HG02938 (cell line): ENCODE measurements around the gene CPD.

ENCODE experiments used
- ATAC-seq: cut with Tn5 transposase; IDR thresholded peaks from one replicate; pipeline ENCODE4 v1.9.1; 2021; ENCODE audit warnings: mild to moderate bottlenecking, moderate library complexity; ENCODE audit not compliant: unreplicated experiment

The CPD gene

DNA sequence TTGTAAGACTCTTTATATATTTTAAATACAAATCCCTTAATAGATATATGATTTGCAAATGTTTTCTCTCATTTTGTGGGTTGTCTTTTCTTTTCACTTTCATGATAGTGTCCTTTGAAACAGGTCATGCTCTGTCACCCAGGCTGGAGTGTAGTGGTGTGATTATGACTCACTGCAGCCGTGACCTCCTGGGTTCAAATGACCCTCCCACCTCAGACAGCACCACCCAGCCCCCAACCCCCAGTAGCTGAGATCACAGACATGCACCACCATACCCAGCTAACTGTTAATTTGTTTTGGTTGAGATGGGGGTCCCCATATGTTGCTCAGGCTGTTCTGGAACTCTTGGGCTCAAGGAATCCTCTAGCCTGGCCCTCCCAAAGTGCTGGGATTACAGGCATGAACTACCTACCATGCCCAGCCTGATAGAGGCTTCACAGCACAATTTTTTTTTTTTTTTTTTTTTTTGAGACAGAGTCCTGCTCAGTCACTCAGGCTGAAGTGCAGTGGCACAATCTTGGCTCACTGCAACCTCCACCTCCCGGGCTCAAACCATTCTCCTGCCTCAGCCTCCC lies 26.4 kb upstream of the CPD start:
- no peak for ATAC-seq

DNA sequence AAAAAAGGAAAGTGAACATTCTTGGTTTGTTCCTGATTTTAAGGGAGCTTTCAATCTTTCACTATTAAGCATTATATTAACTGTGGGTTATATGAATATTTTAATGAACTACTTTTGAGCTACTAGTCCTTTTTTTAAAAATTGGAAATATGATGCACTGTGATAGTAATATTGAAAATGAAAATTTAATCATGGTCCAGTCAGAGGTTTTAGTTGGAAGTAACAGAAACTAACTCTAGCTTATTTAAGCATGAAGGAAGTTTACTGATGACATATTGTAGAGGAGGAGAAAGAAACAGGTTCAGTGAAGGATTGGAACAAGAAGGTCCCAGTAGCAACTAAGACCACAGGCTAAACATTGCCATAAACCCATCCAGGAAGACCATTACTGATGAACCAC lies 24.0 kb upstream of the CPD start:
- no peak for ATAC-seq

DNA sequence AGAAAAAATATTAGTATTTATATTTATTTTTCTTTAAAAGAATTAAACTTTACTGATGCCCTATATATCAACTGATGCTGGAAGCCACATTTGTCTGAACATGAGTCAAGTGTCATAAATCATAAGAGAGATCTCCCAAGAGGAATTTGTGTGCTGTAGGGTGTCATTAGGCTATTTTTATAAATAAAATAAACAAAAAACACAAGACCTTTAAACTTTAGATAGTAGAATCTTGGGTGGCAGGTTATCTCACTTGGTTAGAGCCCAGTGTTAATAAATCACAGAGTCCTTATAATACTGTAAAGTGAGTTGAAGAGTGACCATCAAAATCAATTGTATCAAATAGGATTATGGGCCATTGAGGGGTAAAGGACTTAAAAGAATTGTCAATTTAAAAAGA lies 21.3 kb upstream of the CPD start:
- ATAC-seq = no peak

DNA sequence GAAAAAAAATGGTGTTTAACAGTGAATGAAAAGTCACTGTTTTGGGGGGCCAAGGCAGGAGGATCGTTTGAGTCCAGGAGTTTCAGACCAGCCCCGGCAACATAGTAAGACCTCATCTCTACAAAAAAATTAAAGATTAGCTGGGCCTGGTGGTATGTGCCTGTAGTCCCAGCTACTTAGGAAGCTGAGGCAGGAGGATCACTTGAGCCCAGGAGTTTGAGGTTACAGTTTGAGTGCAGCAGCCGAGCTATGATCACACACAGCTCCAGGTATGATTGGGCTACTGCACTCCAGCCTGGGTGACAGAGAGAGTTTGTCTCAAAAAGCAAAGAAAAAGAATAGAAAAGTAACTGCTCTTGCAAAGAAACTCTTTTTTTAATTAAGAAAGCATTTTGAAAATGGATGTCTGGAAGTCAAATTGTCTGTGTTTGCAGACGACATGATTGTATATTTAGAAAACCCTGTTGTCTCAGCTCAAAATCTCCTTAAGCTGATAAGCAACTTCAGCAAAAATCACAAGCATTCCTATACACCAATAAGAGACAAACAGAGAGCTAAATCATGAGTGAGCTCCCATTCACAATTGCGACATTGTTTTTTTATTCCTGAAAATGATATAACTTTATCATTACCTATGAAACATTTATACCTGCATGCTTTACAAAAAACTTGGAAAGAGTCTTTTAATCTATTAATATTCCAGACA lies 20.5 kb upstream of the CPD start:
- no peak for ATAC-seq

DNA sequence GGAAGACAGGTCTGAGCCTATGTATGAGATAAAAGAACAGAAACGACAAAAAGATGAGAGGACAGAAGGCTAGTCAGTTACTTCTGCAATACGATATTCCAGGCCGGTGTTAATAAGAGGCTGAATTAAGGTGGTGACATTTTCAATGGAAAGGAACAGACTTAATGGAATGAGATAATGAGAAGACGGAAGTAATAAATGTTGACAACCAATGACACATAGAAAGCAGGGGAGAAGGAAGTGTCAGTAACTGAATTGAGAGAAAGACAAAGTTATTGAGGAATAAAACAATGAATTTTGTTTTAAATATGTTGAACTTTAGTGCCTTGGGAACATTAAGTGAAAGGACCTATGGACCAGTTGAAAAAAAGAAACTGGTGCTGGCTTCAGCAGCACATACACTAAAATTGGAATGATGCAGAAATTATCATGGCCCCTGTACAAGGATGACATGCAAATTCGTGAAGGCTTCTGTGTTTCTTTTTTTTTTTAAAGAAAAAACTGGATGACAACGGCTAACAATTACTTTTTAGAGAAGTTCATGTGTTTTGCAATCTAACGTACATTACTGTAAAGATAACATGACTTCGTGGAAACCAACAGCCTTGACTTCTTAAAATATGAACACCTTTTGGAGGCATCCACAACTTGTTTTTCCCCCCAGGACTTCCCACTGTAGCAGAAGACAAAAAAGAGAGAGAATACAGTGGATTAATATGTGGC lies 18.5 kb upstream of the CPD start:
- ATAC-seq = no peak

DNA sequence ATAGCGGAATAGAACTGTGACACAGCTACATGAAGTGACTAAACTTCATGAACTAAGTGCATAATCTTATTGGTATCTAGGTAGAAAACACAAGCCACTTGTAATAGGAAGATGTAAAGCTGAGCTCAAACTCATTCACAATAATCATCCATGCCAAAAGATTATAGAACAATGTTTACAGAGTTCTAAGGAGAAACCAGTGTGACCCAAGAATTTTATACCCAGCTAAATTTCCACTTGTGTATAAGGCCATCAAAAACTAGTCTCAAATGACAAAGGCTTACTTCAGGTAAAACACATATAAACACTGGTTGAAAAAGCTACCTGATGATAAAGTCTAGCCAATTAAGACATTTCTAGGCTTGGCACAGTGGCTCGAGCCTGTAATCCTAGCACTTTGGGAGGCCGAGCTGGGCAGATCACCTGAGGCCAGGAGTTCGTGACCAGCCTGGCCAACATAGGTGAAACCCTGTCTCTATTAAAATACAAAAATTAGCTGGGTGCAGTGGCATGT lies 16.9 kb upstream of the CPD start:
- ATAC-seq = no peak

DNA sequence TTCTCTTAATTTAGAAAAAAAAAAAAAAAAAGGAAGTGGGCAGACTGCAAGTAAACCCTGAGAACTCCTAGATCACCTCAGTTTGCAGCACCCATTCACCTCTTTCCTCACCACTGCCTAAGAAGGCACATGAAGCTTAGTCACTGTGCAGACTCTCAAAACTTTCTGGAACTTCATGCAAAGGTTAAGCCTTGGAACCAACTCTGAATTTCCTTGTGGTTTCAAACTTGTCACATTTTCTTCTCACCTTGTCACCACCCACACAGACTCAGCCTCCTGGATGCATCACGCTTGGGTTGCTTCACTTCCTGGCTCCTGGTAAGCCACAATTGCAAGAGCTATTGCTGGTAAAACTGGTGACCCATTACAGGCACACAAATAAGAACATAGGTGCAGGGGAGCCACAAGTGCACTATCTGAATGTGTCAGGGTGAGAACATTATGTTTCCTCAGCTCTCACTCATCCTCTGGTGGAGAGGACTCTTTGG lies 15.0 kb upstream of the CPD start:
- ATAC-seq = peak; percentile 67

DNA sequence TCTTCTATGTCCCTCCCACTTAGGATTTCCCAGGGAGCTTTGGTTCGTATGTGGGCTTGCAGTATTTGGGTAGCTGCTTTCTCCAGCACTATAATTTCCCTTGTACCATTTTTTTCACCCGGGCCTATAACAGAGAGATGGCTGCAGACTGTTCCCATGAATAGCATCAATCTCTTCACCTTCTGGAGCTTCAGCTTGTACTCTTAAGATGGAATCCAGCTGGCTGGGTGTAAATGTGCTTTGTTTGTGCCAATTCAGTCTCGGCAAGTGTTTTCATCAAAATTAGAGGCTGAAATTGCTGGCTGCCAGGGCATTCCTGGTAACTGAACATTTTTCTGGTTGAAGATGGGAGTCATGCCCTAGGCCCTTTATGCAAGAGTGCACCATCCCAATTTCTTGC lies 12.2 kb upstream of the CPD start:
- ATAC-seq = no peak

DNA sequence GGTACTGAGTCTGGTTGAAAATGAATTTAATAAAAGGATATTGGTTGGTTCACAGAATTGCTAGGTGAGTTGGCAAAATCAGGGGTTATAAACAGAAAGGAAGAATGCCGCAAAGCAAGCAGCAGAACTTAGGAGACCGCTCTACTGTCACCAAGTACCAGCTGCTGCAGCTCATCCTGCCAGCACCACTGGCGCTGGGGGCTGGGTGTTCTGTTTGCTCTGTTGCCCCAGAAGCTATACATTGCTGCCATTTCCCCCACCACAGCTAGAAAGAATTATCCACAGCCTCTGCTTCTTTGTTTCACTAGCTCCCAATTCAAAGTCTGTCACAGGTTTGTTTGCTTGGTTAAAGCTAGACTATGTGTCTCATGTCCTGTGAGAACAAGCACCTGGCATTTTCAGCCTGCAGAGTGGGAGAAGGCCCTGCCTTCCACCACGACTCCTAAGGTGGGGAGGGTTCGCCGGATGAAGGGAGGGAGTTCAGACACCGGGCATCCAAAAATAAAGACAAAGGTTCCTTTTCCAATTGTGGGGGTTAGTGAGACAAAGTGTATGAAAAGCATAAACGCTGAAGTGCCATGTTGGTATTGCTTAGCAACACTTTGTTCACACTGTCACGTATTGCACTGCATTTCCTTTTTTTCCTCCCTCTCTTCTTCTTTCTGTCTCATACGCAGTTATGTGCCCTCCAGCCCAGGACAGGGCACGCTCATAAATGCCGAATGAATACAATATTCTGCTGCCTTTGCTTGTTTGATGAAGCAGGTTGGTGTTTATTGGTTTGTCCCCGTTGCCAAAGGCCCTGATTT lies 9.6 kb upstream of the CPD start:
- no peak for ATAC-seq

DNA sequence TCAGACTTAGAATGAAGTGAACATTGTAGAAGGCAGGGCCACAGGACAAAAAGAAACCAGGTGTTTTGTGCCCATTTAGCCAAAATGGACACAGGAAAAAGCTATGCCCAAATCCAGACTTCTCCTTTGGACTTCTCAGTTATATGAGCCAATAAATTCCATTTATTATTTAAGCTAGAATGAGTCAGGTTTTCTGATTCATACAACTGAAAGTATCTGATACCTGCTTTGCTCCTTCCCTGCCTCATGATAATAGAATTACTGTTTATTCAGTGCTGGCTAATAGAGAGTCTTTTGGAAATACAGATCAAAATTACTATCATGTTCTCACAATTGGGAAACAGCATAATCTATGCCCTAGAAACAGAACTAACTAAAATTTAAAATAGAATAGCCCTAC lies 8.7 kb upstream of the CPD start:
- ATAC-seq = no peak

DNA sequence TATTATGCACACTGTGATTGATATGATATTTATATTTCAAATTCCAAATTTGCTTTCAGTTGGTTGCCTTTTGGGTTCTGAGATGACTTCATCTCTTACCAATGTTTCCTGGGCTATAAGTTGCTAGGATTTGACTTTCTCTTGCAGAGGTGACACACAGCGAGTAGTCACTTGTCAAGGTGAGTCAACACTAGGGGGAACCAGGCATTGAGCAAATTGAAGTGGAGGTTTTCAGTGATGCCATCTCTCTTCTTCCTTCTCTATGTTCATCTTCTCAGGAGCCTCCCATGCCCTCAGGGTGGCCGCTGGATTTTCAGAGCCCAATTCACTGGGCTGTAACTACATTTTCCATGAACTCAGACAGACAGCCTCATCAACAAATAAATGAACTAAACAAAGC lies 6.0 kb upstream of the CPD start:
- ATAC-seq = no peak

DNA sequence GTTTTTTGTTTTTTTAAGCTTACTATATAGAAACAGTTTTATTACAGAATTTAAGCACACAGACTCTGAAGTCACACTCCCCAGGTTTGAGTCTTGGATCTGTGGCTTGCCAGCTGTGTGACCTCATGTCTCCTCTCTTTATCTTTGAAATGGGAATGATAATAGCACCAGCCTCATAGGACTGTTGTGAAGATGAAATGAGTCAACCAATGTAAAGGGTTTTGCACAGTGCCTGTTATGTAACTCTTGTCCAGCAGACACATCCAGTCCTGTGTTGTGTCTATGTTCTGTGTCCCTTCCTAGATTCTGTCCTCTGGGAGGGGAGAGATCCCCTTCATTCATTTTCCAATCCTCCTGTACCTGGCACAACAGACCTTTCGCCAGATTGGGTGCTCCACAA lies 3.1 kb upstream of the CPD start:
- ATAC-seq = no peak

DNA sequence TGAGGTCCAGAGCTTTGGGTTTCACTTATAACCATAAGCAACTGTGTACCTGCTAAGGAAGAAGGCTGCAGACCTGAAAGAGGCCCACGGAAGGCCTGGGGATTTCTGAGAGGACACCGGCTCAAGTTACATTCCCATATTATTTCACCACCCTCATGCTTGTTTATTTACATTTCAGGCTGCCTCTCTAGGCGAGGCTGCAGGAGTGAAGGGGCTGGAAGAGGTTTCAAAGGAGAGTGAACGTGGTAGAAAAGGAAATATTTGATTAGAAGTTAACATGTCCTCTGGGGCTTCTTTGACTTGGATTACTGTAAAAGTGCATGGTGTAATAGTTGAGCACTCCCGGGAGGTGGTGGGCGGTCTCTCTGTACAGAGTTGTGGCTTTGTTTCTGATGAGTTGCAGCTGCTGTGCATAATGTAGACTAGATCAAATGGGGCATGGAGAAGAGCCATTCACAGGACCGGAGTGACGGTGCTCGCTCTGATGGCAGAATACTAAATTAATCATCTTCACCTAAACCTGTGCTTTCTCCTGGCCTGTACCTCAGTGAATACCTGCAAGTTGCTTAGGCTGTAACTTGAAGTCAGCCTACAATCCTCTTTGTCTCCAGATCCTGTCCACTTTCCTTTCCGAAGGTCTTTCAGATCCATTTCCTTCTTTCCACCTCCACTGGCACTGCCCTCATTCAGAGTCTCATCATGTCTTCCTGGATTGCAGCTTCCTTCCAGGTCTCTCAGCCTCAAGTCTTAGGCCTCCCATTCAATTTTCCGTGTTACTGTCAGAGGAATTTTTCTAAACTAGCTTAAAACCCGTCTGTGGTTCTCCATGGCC lies 1.9 kb upstream of the CPD start:
- no peak for ATAC-seq

DNA sequence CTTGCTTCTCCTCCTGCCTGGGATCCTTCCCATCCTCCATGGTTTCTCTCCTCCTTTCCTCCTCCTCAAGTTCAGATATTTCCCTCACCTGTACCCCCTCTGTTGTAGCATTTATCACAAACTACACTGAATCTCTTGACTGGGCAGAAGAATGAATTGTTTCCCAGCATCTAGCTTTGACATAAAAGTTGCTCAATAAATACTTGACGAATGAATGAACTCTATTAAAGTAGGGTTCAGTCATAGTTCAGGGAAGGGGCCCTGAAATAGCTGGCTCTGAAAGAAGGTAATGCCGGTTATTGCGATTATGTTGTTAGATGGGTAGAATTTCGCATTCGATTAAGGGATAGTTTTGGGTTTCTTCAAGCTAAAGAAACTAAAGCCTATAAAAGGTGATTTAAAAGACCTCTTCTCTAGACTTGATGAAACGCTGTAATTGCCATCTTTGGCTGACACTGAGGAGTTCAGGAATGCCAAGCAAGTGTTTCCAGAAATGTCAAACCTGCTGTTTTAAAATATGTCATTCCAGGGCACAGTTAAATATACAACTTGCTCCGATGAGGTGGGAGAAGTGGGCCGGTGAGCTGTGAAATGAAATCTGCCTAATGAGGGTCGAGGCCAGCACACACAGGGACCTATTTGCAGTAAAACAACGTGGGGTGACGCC lies 1.0 kb upstream of the CPD start:
- ATAC-seq = no peak

DNA sequence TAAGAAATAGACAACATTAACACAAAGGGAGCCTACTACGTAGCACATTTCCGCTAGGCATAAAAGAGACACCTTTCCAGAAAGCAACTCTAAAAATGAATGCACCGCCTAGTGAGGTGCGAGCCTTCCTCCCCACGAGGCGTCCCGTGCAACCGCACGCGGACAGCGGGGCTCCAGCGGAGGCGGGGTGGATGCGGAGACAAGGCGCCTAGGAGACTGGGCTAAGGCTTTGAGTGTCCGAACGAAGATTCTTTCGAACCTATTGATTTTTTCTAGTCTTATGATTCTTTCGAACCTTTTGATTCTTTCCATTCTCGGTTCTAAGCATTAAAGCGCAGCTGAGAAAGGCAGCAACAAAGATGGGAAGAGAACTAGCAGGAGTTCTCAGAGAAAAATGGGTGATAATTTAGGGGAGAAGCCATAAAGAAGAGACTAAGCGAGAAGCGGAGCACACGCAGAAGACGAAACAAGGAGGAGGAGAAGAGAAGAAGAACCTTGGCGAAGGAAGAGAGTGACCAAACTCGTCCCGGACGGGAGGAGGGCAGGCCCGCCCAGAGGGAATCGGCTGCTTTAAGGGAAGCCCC lies 394 bp upstream of the CPD start:
- no peak for ATAC-seq

DNA sequence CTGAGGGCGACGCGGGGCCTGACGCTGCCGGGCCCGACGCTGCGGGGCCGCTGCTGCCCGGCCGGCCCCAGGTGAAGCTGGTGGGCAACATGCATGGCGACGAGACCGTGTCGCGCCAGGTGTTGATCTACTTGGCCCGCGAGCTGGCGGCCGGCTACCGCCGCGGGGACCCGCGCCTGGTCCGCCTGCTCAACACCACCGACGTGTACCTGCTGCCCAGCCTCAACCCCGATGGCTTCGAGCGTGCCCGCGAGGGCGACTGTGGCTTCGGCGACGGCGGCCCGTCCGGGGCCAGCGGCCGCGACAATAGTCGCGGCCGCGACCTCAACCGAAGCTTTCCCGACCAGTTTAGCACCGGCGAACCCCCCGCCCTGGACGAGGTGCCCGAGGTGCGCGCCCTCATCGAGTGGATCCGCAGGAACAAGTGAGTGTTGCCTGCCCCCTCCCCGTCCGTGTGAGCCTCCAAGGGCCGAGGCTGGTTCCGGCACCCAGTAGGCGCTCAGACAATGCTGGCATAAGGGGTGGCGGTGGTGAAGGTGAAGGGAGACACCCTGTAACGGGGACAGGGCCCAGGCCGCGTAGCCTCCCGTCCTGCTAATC lies 676 bp downstream of the CPD start:
- peak; percentile 10 for ATAC-seq

DNA sequence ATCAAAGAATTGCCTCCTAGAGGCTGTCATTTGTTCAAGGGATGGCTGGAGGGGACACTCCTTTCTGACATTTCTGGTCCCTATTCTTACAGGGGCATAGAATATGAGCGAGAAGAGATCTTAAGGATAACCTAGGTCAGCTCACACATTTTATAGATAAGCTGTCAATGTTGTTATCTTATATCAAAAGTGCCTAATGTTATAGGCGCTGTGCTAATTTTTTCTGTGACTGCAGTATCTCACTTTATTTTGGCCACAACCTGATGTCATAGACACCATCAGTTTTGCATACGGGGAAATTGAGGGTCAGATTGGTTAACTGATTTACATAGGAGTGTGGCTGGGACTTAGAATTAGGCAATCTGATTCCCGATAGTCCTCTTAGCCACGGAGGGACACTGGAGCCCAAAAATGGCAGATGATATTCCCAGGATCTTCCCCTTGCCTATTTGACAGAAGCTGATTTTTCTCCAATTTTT lies 1.2 kb downstream of the CPD start:
- ATAC-seq = peak; percentile 43

DNA sequence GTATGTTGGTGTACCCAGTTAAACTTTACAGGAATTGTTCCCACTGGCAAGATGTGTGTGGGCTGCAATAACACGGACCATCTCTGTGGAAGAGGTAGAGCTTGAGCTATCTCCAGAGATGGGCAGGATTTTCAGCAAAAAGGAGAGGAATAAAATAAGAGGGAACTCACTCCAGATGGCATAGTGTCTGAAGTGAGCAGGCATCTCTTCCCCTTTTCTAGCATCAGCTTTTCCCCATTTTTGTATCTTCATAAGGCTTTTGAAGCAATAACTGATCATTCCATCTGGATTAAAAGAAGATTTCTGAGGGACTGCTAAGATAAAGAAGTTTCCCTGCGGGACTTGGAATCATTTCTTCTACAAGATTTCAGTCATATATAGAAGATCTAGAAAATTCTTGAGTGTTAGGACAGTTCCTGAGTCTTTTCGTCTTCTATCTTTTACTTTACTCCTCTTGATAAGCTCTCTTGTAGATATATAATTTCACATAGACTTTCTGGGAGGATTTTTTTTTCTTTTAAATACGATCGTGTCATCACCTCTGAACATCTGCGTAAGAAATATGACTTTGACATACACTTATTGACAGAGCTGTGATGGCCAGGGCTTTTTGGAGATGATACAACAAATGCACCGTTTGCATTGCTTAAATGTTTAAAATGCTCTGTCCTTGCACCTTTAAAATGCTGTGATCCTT lies 2.1 kb downstream of the CPD start:
- no peak for ATAC-seq
